Activated B cell treated with CpG ODN at 0.5 μM for 24 hours (primary cell): Measurements from ENCODE around the gene CHST12. TPM values are rescaled to one million over a fixed set of nuclear protein-coding genes. Genes with fewer than 3 reads are reported as not detected.
"Not testable (repeated sequence)": the region's sequence is repeated elsewhere in the genome, so short reads cannot be mapped to it uniquely, and the experiment has no call there.

Experiments used
- ATAC-seq: fragments of 200-7000 bp; cut with Tn5 transposase; one replicate; pipeline ENCODE4 v1.10.0; 2021; ENCODE audit warnings: low read depth, mild to moderate bottlenecking, moderate library complexity
- CTCF ChIA-PET: fragments of 350-600 bp; sonication (Branson Sonifier 250); formaldehyde crosslinking; loops from one replicate; lab custom pipeline; 2021; ENCODE audit warnings: antibody characterized with exemption; lab: Charles Lee
- POLR2A ChIA-PET: fragments of 350-600 bp; sonication (Branson Sonifier 250); formaldehyde crosslinking; loops from one replicate; lab custom pipeline; 2021; ENCODE audit warnings: antibody characterized with exemption; lab: Charles Lee
- DNase-seq: peaks from one replicate; pipeline ENCODE4 v3.0.0; 2022
- H3K27ac Mint-ChIP-seq: one replicate; pipeline ENCODE4 v1.8.0; 2020; ENCODE audit warnings: mixed read lengths
- H3K27me3 Mint-ChIP-seq: one replicate; pipeline ENCODE4 v1.8.0; 2021; ENCODE audit warnings: mixed read lengths
- H3K36me3 Mint-ChIP-seq: one replicate; pipeline ENCODE4 v1.8.0; 2021; ENCODE audit warnings: low read depth, mixed read lengths
- H3K4me1 Mint-ChIP-seq: one replicate; pipeline ENCODE4 v1.8.0; 2021; ENCODE audit warnings: mixed read lengths
- H3K4me3 Mint-ChIP-seq: one replicate; pipeline ENCODE4 v1.8.0; 2020; ENCODE audit warnings: mild to moderate bottlenecking, mixed read lengths
- H3K9me3 Mint-ChIP-seq: one replicate; pipeline ENCODE4 v1.8.0; 2020; ENCODE audit warnings: mixed read lengths
- intact Hi-C: fragments of 100-400 bp; cut with micrococcal nuclease; formaldehyde crosslinking; loops from one replicate; pipeline ENCODE4 v1.15.1; 2024
- total RNA-seq: library from RNA; stranded (reverse); gene quantifications from 2 replicates; pipeline ENCODE4 v1.2.3, GENCODE V29; 2022
- TF ChIP-seq, protein P1 (sequence below): fragments of 200-600 bp; IDR thresholded peaks from one replicate; pipeline ENCODE4 v1.8.0; 2022; ENCODE audit warnings: antibody characterized with exemption, mild to moderate bottlenecking

Gene CHST12
- total RNA-seq, 1 donor from 2014 or later: 14.4 TPM

DNA sequence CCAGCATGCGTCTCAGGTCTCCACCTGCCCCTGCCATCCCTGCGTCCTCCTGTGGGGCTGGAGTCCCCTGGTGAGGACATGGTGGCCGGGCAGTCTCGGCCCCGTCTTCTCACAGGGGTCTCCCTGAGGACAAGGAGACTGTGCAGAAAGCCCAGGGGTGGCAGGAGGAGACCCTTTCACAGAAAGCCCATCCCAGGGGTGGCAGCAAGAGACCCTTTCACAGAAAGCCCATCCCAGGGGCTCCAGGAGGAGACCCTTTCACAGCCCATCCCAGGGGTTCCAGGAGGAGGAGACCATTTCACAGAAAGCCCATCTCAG is 14.8 kb upstream of the CHST12 start:
- ATAC-seq (no peak), DNase-seq (no peak)
- Mint-ChIP-seq H3K4me3 (no peak overlapping the region), H3K4me1 (peaks cover 6% of the 10 kb centered on the region), H3K9me3 (no peaks in the 10 kb centered on the region), H3K27me3 (no peaks in the 10 kb centered on the region), H3K36me3 (peaks cover 5% of the 10 kb centered on the region), H3K27ac (no peak overlapping the region)
- TF ChIP-seq, protein P1, sequence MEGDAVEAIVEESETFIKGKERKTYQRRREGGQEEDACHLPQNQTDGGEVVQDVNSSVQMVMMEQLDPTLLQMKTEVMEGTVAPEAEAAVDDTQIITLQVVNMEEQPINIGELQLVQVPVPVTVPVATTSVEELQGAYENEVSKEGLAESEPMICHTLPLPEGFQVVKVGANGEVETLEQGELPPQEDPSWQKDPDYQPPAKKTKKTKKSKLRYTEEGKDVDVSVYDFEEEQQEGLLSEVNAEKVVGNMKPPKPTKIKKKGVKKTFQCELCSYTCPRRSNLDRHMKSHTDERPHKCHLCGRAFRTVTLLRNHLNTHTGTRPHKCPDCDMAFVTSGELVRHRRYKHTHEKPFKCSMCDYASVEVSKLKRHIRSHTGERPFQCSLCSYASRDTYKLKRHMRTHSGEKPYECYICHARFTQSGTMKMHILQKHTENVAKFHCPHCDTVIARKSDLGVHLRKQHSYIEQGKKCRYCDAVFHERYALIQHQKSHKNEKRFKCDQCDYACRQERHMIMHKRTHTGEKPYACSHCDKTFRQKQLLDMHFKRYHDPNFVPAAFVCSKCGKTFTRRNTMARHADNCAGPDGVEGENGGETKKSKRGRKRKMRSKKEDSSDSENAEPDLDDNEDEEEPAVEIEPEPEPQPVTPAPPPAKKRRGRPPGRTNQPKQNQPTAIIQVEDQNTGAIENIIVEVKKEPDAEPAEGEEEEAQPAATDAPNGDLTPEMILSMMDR: no peak
- intact Hi-C loops: no loop called here
- POLR2A ChIA-PET: no interaction called here
- CTCF ChIA-PET: no interaction called here

DNA sequence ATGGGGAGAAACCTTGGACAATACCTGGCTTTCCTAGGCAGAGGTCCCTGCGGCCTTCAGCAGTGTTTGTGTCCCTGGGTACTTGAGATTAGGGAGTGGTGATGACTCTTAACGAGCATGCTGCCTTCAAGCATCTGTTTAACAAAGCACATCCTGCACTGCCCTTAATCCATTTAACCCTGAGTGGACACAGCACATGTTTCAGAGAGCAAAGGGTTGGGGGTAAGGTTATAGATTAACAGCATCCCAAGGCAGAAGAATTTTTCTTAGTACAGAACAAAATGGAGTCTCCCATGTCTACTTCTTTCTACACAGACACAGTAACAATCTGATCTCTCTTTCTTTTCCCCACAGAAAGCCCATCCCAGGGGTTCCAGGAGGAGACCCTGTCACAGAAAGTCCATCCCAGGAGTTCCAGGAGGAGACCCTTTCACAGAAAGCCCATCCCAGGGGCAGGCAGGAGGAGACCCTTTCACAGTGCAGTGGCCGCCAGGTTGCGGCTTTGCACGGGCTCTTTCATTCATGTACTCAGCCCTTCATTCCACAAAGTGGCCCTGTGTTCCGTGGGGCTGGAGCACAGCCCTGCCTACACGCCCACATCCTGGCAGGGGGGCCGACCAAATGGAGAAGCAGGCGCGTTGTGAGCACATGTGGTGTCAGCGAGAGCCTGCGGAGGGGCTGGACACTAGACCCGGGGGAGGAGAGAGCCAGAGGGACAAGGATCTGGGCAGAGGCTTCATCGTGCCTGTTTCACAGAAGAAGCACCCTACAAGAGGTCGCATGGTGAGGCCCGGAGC is 13.2 kb upstream of the CHST12 start:
- H3K4me3 Mint-ChIP-seq, H3K9me3 Mint-ChIP-seq, H3K27ac Mint-ChIP-seq, POLR2A ChIA-PET, DNase-seq, H3K27me3 Mint-ChIP-seq, H3K36me3 Mint-ChIP-seq, intact Hi-C loops, CTCF ChIA-PET, ATAC-seq, H3K4me1 Mint-ChIP-seq: not testable (repeated sequence)

DNA sequence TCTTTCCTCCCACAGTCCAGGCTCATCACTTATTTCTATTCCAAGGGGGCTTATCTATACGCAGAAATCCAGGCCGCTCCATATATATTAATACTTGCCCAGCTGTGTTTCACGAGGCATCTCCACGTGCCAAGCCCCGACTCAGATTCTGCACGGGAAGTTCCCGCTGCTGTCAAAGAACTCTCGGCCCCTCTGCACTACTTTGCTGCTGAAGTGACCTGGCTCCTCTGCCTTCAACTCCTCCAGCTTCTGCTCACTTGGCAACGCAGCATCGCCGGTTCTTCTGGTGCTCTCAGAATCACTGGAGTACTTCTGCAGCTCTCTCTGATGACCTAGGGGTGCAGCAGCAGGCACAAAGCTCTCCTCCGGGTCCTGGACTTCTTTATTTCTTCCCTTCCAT is 9.7 kb upstream of the CHST12 start:
- no peak for DNase-seq
- no peaks in the 10 kb centered on the region for H3K27me3 Mint-ChIP-seq
- no peak overlapping the region for H3K4me3 Mint-ChIP-seq
- intact Hi-C loops: no loop called here
- peaks cover 6% of the 10 kb centered on the region for H3K4me1 Mint-ChIP-seq
- TF ChIP-seq, protein P1: no peak
- H3K36me3 Mint-ChIP-seq: no peaks in the 10 kb centered on the region
- CTCF ChIA-PET: no interaction called here
- no peak for ATAC-seq
- POLR2A ChIA-PET: interaction anchor here (1.1 kb wide), 1 partner anchor 40 kb away, joined by 3 read pairs; no protein-coding TSS in a partner anchor
- no peaks in the 10 kb centered on the region for H3K9me3 Mint-ChIP-seq
- H3K27ac Mint-ChIP-seq: no peak overlapping the region

DNA sequence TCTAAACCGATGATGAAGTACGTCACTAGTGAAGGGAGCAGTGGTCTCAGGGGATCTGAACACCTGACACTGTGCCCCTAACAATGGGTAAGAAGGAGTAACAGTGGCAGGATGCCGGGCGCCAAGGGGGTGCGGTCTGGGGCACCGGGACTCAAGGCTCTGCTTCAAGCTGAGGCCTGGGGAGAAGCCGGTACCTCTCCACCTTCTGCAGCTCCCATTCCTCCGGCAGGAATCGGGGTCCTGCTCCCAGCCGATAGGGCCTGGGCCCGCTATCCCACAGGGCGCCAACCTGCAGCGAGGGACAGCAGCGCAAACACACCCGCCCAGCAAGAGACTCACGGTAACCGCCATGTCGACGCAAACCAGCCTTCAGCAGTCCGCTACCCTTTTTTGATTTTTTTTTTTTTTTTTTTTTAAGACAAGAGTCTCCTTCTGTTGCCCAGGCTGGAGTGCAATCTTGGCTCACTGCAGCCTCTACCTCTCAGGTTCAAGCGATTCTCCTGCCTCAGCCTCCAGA is 8.8 kb upstream of the CHST12 start:
- ATAC-seq (no peak), DNase-seq (no peak)
- no peaks in the 10 kb centered on the region for H3K36me3 Mint-ChIP-seq
- no peaks in the 10 kb centered on the region for H3K9me3 Mint-ChIP-seq
- H3K27ac Mint-ChIP-seq: no peak overlapping the region
- TF ChIP-seq, protein P1: no peak
- H3K4me3 Mint-ChIP-seq: no peak overlapping the region
- POLR2A ChIA-PET: interaction anchor here (0.7 kb wide), 1 partner anchor 95 kb away, joined by 5 read pairs; no protein-coding TSS in a partner anchor
- intact Hi-C loops: no loop called here
- H3K4me1 Mint-ChIP-seq: peaks cover 9% of the 10 kb centered on the region
- H3K27me3 Mint-ChIP-seq: no peaks in the 10 kb centered on the region
- CTCF ChIA-PET: no interaction called here

DNA sequence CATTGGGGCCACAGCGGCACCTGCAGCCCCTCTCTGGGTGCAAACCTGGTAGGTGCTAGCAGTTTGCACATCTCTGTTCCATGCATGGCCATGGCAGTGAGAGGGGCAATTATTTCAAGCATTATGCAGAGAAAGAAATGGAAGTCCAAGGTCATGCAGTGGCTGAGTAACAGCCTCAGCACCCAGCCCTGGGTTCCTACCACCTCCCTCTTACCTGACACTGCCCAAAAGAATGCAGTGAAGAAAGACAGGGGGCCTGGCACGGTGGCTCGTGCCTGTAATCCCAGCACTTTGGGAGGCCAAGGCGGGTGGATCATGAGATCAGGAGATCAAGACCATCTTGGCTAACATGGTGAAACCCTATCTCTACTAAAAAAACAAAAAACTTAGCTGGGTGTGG is 4.9 kb upstream of the CHST12 start:
- no peaks in the 10 kb centered on the region for H3K36me3 Mint-ChIP-seq
- H3K27ac Mint-ChIP-seq: no peak overlapping the region
- no peak overlapping the region for H3K4me3 Mint-ChIP-seq
- H3K9me3 Mint-ChIP-seq: no peaks in the 10 kb centered on the region
- ATAC-seq: no peak
- H3K4me1 Mint-ChIP-seq: peaks cover 18% of the 10 kb centered on the region
- ChIA-PET POLR2A (no interaction called here), CTCF (no interaction called here)
- intact Hi-C loops: no loop called here
- DNase-seq: no peak
- TF ChIP-seq, protein P1: no peak
- H3K27me3 Mint-ChIP-seq: no peaks in the 10 kb centered on the region
